GM12864 (cell line): ENCODE results near the gene DNAH7.

Source experiments
- DNase-seq: peaks from one replicate; pipeline ENCODE4 v3.0.0-alpha.2; 2011; ENCODE audit warnings: low read depth
- H3K4me3 ChIP-seq: 2 replicates; pipeline ENCODE4 v1.5.1; 2011; ENCODE audit warnings: mild to moderate bottlenecking, low read depth, low read length, control low read depth
- CTCF ChIP-seq: IDR thresholded peaks from 2 replicates; pipeline ENCODE4 v1.5.1; 2011; ENCODE audit warnings: low read depth, mild to moderate bottlenecking, moderate library complexity, low read length, control low read depth, inconsistent platforms; ENCODE audit errors: missing control alignments

Gene DNAH7

GRCh38 chr2:195756218-195756942, 312.3 kb downstream of the DNAH7 start:
- no peak for DNase-seq
- H3K4me3 ChIP-seq, result no peak overlapping the region
- TF ChIP-seq CTCF, result no peak

GRCh38 chr2:195741191-195741590, 327.4 kb downstream of the DNAH7 start:
- H3K4me3 ChIP-seq, result no peak overlapping the region
- DNase-seq, result no peak
- no peak for TF ChIP-seq CTCF

GRCh38 chr2:195737511-195738325, 330.9 kb downstream of the DNAH7 start:
- no peak overlapping the region for H3K4me3 ChIP-seq
- DNase-seq, result no peak
- no peak for TF ChIP-seq CTCF

GRCh38 chr2:195735347-195735746, 333.3 kb downstream of the DNAH7 start:
- no peak for TF ChIP-seq CTCF
- DNase-seq, result no peak
- no peak overlapping the region for H3K4me3 ChIP-seq

- TF ChIP-seq CTCF, result no peak
- H3K4me3 ChIP-seq, result no peak overlapping the region
- no peak for DNase-seq
These were observed 333.7 kb downstream of the DNAH7 start for GRCh38 chr2:195734931-195735330.

GRCh38 chr2:195734395-195734794, 334.2 kb downstream of the DNAH7 start:
- no peak for TF ChIP-seq CTCF
- DNase-seq, result no peak
- no peak overlapping the region for H3K4me3 ChIP-seq
